Stimulated activated CD8-positive, alpha-beta memory T cell treated with anti-CD3 and anti-CD28 coated beads, Interleukin-12 subunit alpha, Interleukin-12 subunit beta, amount 100 ng/mL, for 1 hour (primary cell): ENCODE results near the gene UFL1.

Experiments
- DNase-seq: peaks from one replicate; pipeline ENCODE4 v3.0.0-alpha.2; 2020; ENCODE audit warnings: low read depth

Gene UFL1

GRCh38 chr6:96575359-96575758 lies 53.8 kb downstream of the UFL1 start:
- DNase-seq: no peak

- DNase-seq: no peak
Observed at GRCh38 chr6:96576221-96576620, 54.6 kb downstream of the UFL1 start.

- DNase-seq: no peak
Observed at GRCh38 chr6:96582021-96582420, 60.4 kb downstream of the UFL1 start.

GRCh38 chr6:96582436-96582835 lies 60.8 kb downstream of the UFL1 start:
- no peak for DNase-seq

- DNase-seq: no peak
Observed at GRCh38 chr6:96604420-96604819, 82.8 kb downstream of the UFL1 start.
